Measurements from ENCODE around the gene MSL3.

- TF ChIP-seq CTCF (IDR thresholded peaks at IDR 0.05; ENCODE audit: insufficient read depth, low read depth, low read length) (no peak), EZH2 (IDR thresholded peaks at IDR 0.05; ENCODE audit: insufficient read depth, low read length) (no peak)
Measured at GRCh38 chrX:11764602-11765067, 6.6 kb downstream of the MSL3 start.

Measured in astrocyte (in vitro differentiated cells and primary cell).